CD4-positive, alpha-beta T cell treated with Interferon alpha-2 for 1 hour (primary cell): ENCODE results near the gene TINAGL1.
"Not testable (repeated sequence)": the region's sequence is repeated elsewhere in the genome, so short reads cannot be mapped to it uniquely, and the experiment has no call there.

Experiments used
- DNase-seq, 2 donors: peaks; one replicate each; pipeline ENCODE4 v3.0.0-alpha.2; 2020 to 2022

Gene TINAGL1

GRCh38 chr1:31584869-31585735 lies 8.8 kb downstream of the TINAGL1 start:
- DNase-seq: no peak

- no peak for DNase-seq
Observed at GRCh38 chr1:31585736-31586365, 9.5 kb downstream of the TINAGL1 start.

GRCh38 chr1:31586376-31587327 lies 10.3 kb downstream of the TINAGL1 start:
- no peak for DNase-seq

GRCh38 chr1:31587328-31587699 lies 11.0 kb downstream of the TINAGL1 start:
- not testable (repeated sequence) for DNase-seq

GRCh38 chr1:31587720-31588423 lies 11.6 kb downstream of the TINAGL1 start:
- DNase-seq: peak; percentile 15 to 38

GRCh38 chr1:31588751-31589515 lies 12.6 kb downstream of the TINAGL1 start:
- no peak for DNase-seq

- DNase-seq: no peak
Observed at GRCh38 chr1:31591425-31592093, 15.2 kb downstream of the TINAGL1 start.

- DNase-seq: no peak
Observed at GRCh38 chr1:31592132-31592531, 15.8 kb downstream of the TINAGL1 start.

- DNase-seq: no peak
Observed at GRCh38 chr1:31593136-31593665, 16.9 kb downstream of the TINAGL1 start.

GRCh38 chr1:31593770-31594632 lies 17.7 kb downstream of the TINAGL1 start:
- peak; percentile 57 to 61 for DNase-seq

GRCh38 chr1:31595836-31596736 lies 19.8 kb downstream of the TINAGL1 start:
- DNase-seq: no peak

- DNase-seq: no peak
Observed at GRCh38 chr1:31596737-31597097, 20.4 kb downstream of the TINAGL1 start.

- no peak for DNase-seq
Observed at GRCh38 chr1:31598980-31599379, 22.7 kb downstream of the TINAGL1 start.

GRCh38 chr1:31600641-31601040 lies 24.3 kb downstream of the TINAGL1 start:
- no peak for DNase-seq

- no peak for DNase-seq
Observed at GRCh38 chr1:31602081-31602480, 25.8 kb downstream of the TINAGL1 start.

GRCh38 chr1:31605908-31606427 lies 29.7 kb downstream of the TINAGL1 start:
- DNase-seq: peak; percentile 18 to 62

- no peak for DNase-seq
Observed at GRCh38 chr1:31607360-31607759, 31.0 kb downstream of the TINAGL1 start.

- DNase-seq: no peak
Observed at GRCh38 chr1:31609514-31610118, 33.3 kb downstream of the TINAGL1 start.
